Measurements from ENCODE around the gene MRM3.
"Not testable (repeated sequence)": the region's sequence is repeated elsewhere in the genome, so short reads cannot be mapped to it uniquely, and the experiment has no call there.

The MRM3 gene

GRCh38 chr17:830381-830780 is 48.2 kb downstream of the MRM3 start:
- H3K4me1 ChIP-seq (ENCODE audit: control insufficient read depth in 1 of 2, insufficient read depth in 2 of 2, low read length in 2 of 2), result no peaks in the 10 kb centered on the region
- no peaks in the 10 kb centered on the region for H3K27me3 ChIP-seq (ENCODE audit: low read depth, low read length)
- no peaks in the 10 kb centered on the region for H3K9me3 ChIP-seq (ENCODE audit: control insufficient read depth in 1 of 2, low read length in 2 of 2)
- no peak overlapping the region for H3K27ac ChIP-seq (ENCODE audit: low read length)
- H3K36me3 ChIP-seq (ENCODE audit: control insufficient read depth in 1 of 2, insufficient read depth in 2 of 2, low read length in 2 of 2), result peaks cover 0 to 7% of the 10 kb centered on the region in 2 donors
- no peak overlapping the region for H3K4me3 ChIP-seq (ENCODE audit: low read depth in 1 of 2, low read length in 2 of 2)

DNA sequence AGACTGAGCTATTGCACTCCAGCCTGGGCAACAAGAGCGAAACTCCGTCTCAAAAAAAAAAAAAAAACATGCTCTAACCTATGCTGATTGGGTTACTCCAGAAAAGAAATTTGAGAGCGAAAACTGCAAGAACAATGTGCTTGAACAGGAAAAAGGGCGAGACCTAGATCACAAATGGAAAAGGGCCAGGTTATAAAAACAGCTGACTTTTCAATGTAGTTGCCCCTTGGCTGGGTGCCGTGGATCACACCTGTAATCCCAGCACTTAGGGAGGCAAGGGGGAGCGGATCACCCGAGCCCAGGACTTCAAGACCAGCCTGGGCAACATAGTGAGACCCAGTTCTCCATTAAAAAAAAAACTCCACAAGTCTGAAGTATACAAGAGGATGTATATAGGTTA is 48.8 kb downstream of the MRM3 start:
- no peaks in the 10 kb centered on the region for H3K27me3 ChIP-seq (ENCODE audit: low read depth, low read length)
- H3K4me1 ChIP-seq (ENCODE audit: control insufficient read depth in 1 of 2, insufficient read depth in 2 of 2, low read length in 2 of 2), result no peaks in the 10 kb centered on the region
- H3K27ac ChIP-seq (ENCODE audit: low read length), result no peak overlapping the region
- H3K36me3 ChIP-seq (ENCODE audit: control insufficient read depth in 1 of 2, insufficient read depth in 2 of 2, low read length in 2 of 2), result peaks cover 0 to under 1% of the 10 kb centered on the region in 2 donors
- no peaks in the 10 kb centered on the region for H3K9me3 ChIP-seq (ENCODE audit: control insufficient read depth in 1 of 2, low read length in 2 of 2)
- H3K4me3 ChIP-seq (ENCODE audit: low read depth in 1 of 2, low read length in 2 of 2), result no peak overlapping the region

DNA sequence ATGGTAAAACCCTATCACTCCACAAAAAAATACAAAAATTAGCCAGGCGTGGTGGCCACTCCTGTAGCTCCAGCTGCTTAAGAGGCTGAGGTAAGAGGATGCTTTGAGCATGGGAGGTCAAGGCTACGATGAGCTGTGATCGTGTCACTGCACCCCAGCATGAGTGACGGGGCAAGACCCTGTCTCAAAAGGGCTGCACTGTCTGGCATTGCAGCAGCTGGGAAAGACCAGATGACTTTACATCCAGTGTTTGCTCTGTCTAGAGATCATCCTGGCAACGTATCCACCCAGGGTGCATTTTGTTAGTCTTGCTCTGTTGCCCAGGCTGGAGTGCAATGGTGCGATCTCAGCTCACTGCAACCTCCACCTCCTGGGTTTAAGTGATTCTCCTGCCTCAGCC is 52.0 kb downstream of the MRM3 start:
- Histone ChIP-seq H3K4me1 (ENCODE audit: control insufficient read depth in 1 of 2, insufficient read depth in 2 of 2, low read length in 2 of 2) (no peaks in the 10 kb centered on the region), H3K4me3 (ENCODE audit: low read depth in 1 of 2, low read length in 2 of 2) (no peak overlapping the region), H3K9me3 (ENCODE audit: control insufficient read depth in 1 of 2, low read length in 2 of 2) (no peaks in the 10 kb centered on the region), H3K36me3 (ENCODE audit: control insufficient read depth in 1 of 2, insufficient read depth in 2 of 2, low read length in 2 of 2) (no peaks in the 10 kb centered on the region), H3K27me3 (ENCODE audit: low read depth, low read length) (no peaks in the 10 kb centered on the region), H3K27ac (ENCODE audit: low read length) (no peak overlapping the region)

DNA sequence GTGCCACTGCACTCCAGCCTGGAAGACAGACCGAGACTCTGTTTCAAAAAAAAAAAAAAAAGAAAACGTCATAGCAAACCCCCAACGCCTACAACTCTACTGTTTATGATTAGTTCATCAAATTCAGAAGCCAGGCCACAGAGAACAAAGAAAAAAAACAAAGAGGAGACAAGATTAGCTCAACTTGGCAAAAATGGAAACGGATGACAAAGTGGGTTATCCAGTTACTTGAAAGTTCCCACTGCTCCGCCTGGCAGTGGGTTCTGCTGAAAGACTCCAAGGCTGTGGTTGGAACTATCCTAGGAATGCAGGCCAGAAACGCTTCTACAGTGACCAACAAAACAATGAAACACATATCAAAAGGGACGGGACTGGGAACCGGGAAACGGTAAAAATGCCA is 53.1 kb downstream of the MRM3 start:
- no peaks in the 10 kb centered on the region for H3K9me3 ChIP-seq (ENCODE audit: control insufficient read depth in 1 of 2, low read length in 2 of 2)
- peak overlapping the region; percentile 54 for H3K27ac ChIP-seq (ENCODE audit: low read length)
- no peaks in the 10 kb centered on the region for H3K4me1 ChIP-seq (ENCODE audit: control insufficient read depth in 1 of 2, insufficient read depth in 2 of 2, low read length in 2 of 2)
- no peak overlapping the region for H3K4me3 ChIP-seq (ENCODE audit: low read depth in 1 of 2, low read length in 2 of 2)
- H3K36me3 ChIP-seq (ENCODE audit: control insufficient read depth in 1 of 2, insufficient read depth in 2 of 2, low read length in 2 of 2), result no peaks in the 10 kb centered on the region
- no peaks in the 10 kb centered on the region for H3K27me3 ChIP-seq (ENCODE audit: low read depth, low read length)

DNA sequence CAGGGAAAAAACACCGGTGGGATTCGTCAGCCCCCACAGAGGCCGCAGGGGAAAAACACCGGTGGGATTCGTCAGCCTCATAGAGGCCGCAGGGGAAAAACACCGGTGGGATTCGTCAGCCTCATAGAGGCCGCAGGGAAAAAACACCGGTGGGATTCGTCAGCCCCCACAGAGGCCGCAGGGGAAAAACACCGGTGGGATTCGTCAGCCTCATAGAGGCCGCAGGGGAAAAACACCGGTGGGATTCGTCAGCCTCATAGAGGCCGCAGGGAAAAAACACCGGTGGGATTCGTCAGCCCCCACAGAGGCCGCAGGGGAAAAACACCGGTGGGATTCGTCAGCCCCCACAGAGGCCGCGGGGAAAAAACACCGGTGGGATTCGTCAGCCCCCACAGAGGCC is 53.6 kb downstream of the MRM3 start:
- not testable (repeated sequence) for H3K4me1 ChIP-seq (ENCODE audit: control insufficient read depth in 1 of 2, insufficient read depth in 2 of 2, low read length in 2 of 2); H3K27me3 ChIP-seq (ENCODE audit: low read depth, low read length); H3K4me3 ChIP-seq (ENCODE audit: low read depth in 1 of 2, low read length in 2 of 2); H3K36me3 ChIP-seq (ENCODE audit: control insufficient read depth in 1 of 2, insufficient read depth in 2 of 2, low read length in 2 of 2); H3K9me3 ChIP-seq (ENCODE audit: control insufficient read depth in 1 of 2, low read length in 2 of 2)
- H3K27ac ChIP-seq (ENCODE audit: low read length), result peak overlapping the region; percentile 54

DNA sequence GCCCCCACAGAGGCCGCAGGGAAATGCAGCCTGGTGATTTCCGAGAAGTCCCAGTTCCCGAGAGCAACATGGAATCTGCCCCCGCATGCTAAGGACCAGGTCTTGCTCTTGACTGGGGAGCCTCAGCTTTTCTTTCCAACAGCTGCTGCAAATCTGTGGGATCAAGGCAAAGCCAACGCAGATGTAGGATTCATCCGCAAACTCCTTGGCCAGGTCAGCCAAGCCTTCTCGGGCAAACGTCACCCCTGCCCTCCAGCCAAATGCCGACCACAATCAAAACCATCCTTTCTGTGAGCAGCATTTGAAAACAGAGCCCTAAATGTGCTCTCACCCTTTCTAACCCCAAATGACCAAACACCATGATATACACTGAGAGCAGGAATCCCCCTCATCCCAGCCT is 54.0 kb downstream of the MRM3 start:
- H3K27ac ChIP-seq (ENCODE audit: low read length), result peak overlapping the region; percentile 49

DNA sequence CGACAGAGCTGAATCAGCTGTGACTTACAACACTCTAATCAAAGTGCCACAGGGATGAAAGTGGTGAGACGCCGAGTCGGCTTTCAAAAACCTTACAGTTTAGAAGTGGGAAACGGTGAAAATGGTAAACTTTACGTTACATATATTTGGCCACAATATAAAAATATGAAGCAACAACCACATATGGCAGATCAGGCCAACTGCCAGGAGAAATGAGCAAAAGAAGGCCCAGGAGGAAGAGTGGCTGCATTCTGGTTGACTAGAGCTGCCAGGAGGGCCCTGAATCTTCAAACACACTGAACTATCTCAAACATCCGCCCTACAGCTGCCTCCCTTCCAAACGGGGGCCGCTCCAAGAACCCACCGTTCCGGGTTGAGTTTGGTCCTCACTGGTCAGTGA is 56.3 kb downstream of the MRM3 start:
- Histone ChIP-seq H3K4me3 (ENCODE audit: low read depth in 1 of 2, low read length in 2 of 2) (no peak overlapping the region), H3K27ac (ENCODE audit: low read length) (no peak overlapping the region), H3K9me3 (ENCODE audit: control insufficient read depth in 1 of 2, low read length in 2 of 2) (no peaks in the 10 kb centered on the region), H3K36me3 (ENCODE audit: control insufficient read depth in 1 of 2, insufficient read depth in 2 of 2, low read length in 2 of 2) (no peaks in the 10 kb centered on the region), H3K4me1 (ENCODE audit: control insufficient read depth in 1 of 2, insufficient read depth in 2 of 2, low read length in 2 of 2) (no peaks in the 10 kb centered on the region), H3K27me3 (ENCODE audit: low read depth, low read length) (no peaks in the 10 kb centered on the region)

More for the DNA sequence above, 54.0 kb downstream of the MRM3 start:
- Histone ChIP-seq H3K9me3 (ENCODE audit: control insufficient read depth in 1 of 2, low read length in 2 of 2) (no peaks in the 10 kb centered on the region), H3K4me3 (ENCODE audit: low read depth in 1 of 2, low read length in 2 of 2) (no peak overlapping the region), H3K4me1 (ENCODE audit: control insufficient read depth in 1 of 2, insufficient read depth in 2 of 2, low read length in 2 of 2) (no peaks in the 10 kb centered on the region), H3K27me3 (ENCODE audit: low read depth, low read length) (no peaks in the 10 kb centered on the region), H3K36me3 (ENCODE audit: control insufficient read depth in 1 of 2, insufficient read depth in 2 of 2, low read length in 2 of 2) (no peaks in the 10 kb centered on the region)

GRCh38 chr17:841313-841712 is 59.2 kb downstream of the MRM3 start:
- no peaks in the 10 kb centered on the region for H3K27me3 ChIP-seq (ENCODE audit: low read depth, low read length)
- H3K9me3 ChIP-seq (ENCODE audit: control insufficient read depth in 1 of 2, low read length in 2 of 2), result no peaks in the 10 kb centered on the region
- H3K27ac ChIP-seq (ENCODE audit: low read length), result no peak overlapping the region
- H3K4me1 ChIP-seq (ENCODE audit: control insufficient read depth in 1 of 2, insufficient read depth in 2 of 2, low read length in 2 of 2), result no peaks in the 10 kb centered on the region
- H3K36me3 ChIP-seq (ENCODE audit: control insufficient read depth in 1 of 2, insufficient read depth in 2 of 2, low read length in 2 of 2), result no peaks in the 10 kb centered on the region
- no peak overlapping the region for H3K4me3 ChIP-seq (ENCODE audit: low read depth in 1 of 2, low read length in 2 of 2)
